Measurements from ENCODE around the gene SORCS2. TPM values are rescaled to one million over a fixed set of nuclear protein-coding genes. Genes with fewer than 3 reads are reported as not detected.

Gene SORCS2
- total and polyA plus RNA-seq, 2 of the 8 experiments (the other 6 are each of a cell fraction or from before 2014, with no cell fraction given), result 0.36 to 1.8 TPM

- 81% methylated on average over 25 of the region's 25 CpGs; no CpG with 5 or more reads in 1 of the 2 experiments for WGBS, 2 experiments (ENCODE audit: extremely low coverage in 1 of 2, insufficient coverage in 1 of 2, insufficient read length in 1 of 2, insufficient replicate concordance in 2 of 2, low coverage in 1 of 2, low lambda C conversion rate in 2 of 2, missing lambda C conversion rate in 1 of 2)
- Histone ChIP-seq H2BK120ac (replicated peaks; ENCODE audit: low read depth, low read length) (no peak overlapping the region), H3K27ac (ENCODE audit: low read depth, low read length) (no peak overlapping the region)
These were observed 377.8 kb downstream of the SORCS2 start for GRCh38 chr4:7569810-7570783.

More at GRCh38 chr4:7569810-7570783, 377.8 kb downstream of the SORCS2 start:
- no peak overlapping the region for H3K14ac ChIP-seq (ENCODE audit: insufficient read length)
- no peak overlapping the region for H2AFZ ChIP-seq (ENCODE audit: low read length)
- H2BK12ac ChIP-seq (ENCODE audit: low read depth, low read length), result no peak overlapping the region
- no peak overlapping the region for H2BK5ac ChIP-seq (ENCODE audit: low read depth, low read length)
- H2AK5ac ChIP-seq (ENCODE audit: low read depth, low read length), result no peak overlapping the region
- H4K5ac ChIP-seq (ENCODE audit: insufficient read length, low read depth, low read length), result no peak overlapping the region
- peaks cover 0 to 8% of the 10 kb centered on the region in 2 experiments for H4K20me1 ChIP-seq (replicated peaks in 1 of 2; ENCODE audit: control insufficient read depth in 1 of 2, insufficient read depth in 2 of 2, low read length in 2 of 2)
- H3K18ac ChIP-seq (ENCODE audit: extremely low read depth, low read length), result no peak overlapping the region
- no peak for TF ChIP-seq GABPA (IDR thresholded peaks at IDR 0.05; ENCODE audit: borderline replicate concordance, insufficient read depth, low read length)
- TF ChIP-seq HDAC6 (IDR thresholded peaks at IDR 0.05; ENCODE audit: low read depth, low read length), result no peak
- TF ChIP-seq CTBP2 (IDR thresholded peaks at IDR 0.05; ENCODE audit: borderline replicate concordance, insufficient read depth, insufficient read length, low read length), result no peak
- no peak for TF ChIP-seq TAF7 (optimal IDR thresholded peaks at IDR 0.05; ENCODE audit: borderline replicate concordance, low read depth, low read length)
- no peak for TF ChIP-seq KDM5A (IDR thresholded peaks at IDR 0.05; ENCODE audit: low read length)
- TF ChIP-seq MAFK (IDR thresholded peaks at IDR 0.05; ENCODE audit: low read depth, low read length), result no peak
- TF ChIP-seq GTF2F1 (IDR thresholded peaks at IDR 0.05; ENCODE audit: borderline replicate concordance, low read depth, low read length), result no peak
- no peaks in the 10 kb centered on the region; a peak in 2 of 7 replicates for H3K4me1 ChIP-seq (replicated peaks in 1 of 4; ENCODE audit: control insufficient read depth in 3 of 4, insufficient read depth in 4 of 4, low read length in 3 of 4)
- FAIRE-seq (no peak), DNase-seq (ENCODE audit: low read depth in 1 of 2, low spot score in 2 of 2) (no peak)
- H3K79me1 ChIP-seq (ENCODE audit: low read depth, low read length), result no peaks in the 10 kb centered on the region
- H2BK15ac ChIP-seq (ENCODE audit: low read length), result no peak overlapping the region
- peaks cover 9% of the 10 kb centered on the region; the same call in 1 of the 2 replicates for H3K23me2 ChIP-seq (ENCODE audit: low read depth, low read length)
- H3K4ac ChIP-seq (replicated peaks; ENCODE audit: insufficient read length, low read depth, low read length), result no peak overlapping the region
- no peak overlapping the region for H3K56ac ChIP-seq (replicated peaks; ENCODE audit: insufficient read length, low read depth, low read length)
- no peak overlapping the region for H4K91ac ChIP-seq (replicated peaks; ENCODE audit: insufficient read length, low read length)
- ChIA-PET POLR2A (ENCODE audit: partially characterized antibody) (no interaction called here), CTCF (ENCODE audit: partially characterized antibody) (interaction anchor here (1.6 kb wide), 1 partner anchor 15 kb away, joined by 5 read pairs; no protein-coding TSS in a partner anchor)
- H3K9ac ChIP-seq (replicated peaks in 1 of 4; ENCODE audit: extremely low read depth in 1 of 4, low read depth in 3 of 4, low read length in 3 of 4), result no peak overlapping the region
- H4K8ac ChIP-seq (ENCODE audit: extremely low read depth, insufficient read depth, low read length), result no peak overlapping the region
- no peak overlapping the region for H3K23ac ChIP-seq (ENCODE audit: insufficient read length)
- no peak overlapping the region for H3K4me3 ChIP-seq (ENCODE audit: extremely low read depth in 1 of 4, insufficient read depth in 2 of 4, low read depth in 3 of 4, low read length in 4 of 4)
- no peak overlapping the region for H3K4me2 ChIP-seq (ENCODE audit: insufficient read depth in 1 of 2, low read depth in 2 of 2, low read length in 2 of 2)
- H3K9me3 ChIP-seq (ENCODE audit: insufficient read depth in 2 of 2, low read depth in 1 of 2, low read length in 1 of 2), result no peaks in the 10 kb centered on the region
- no peak overlapping the region for H2BK20ac ChIP-seq (ENCODE audit: low read length)
- H3K27me3 ChIP-seq (replicated peaks in 1 of 4; ENCODE audit: control insufficient read depth in 3 of 4, extremely low read depth in 1 of 4, insufficient read depth in 3 of 4, low read length in 3 of 4), result no peaks in the 10 kb centered on the region
- H3K36me3 ChIP-seq (ENCODE audit: control insufficient read depth in 2 of 4, insufficient read depth in 4 of 4, low read length in 3 of 4), result no peaks in the 10 kb centered on the region
- H3K79me2 ChIP-seq (ENCODE audit: control insufficient read depth in 1 of 2, insufficient read depth in 2 of 2, low read length in 2 of 2), result no peaks in the 10 kb centered on the region
